Left forelimb (tissue), 1 donor: Measurements from ENCODE around the gene SPECC1.
A peak's percentile ranks its signal among the peaks of the same experiment; 100 is the strongest.
"Not testable (repeated sequence)": the region's sequence is repeated elsewhere in the genome, so short reads cannot be mapped to it uniquely, and the experiment has no call there.

Source experiments
- DNase-seq: peaks from one replicate; pipeline ENCODE4 v3.0.0-alpha.2; 2018; ENCODE audit warnings: low spot score

Gene SPECC1

DNA sequence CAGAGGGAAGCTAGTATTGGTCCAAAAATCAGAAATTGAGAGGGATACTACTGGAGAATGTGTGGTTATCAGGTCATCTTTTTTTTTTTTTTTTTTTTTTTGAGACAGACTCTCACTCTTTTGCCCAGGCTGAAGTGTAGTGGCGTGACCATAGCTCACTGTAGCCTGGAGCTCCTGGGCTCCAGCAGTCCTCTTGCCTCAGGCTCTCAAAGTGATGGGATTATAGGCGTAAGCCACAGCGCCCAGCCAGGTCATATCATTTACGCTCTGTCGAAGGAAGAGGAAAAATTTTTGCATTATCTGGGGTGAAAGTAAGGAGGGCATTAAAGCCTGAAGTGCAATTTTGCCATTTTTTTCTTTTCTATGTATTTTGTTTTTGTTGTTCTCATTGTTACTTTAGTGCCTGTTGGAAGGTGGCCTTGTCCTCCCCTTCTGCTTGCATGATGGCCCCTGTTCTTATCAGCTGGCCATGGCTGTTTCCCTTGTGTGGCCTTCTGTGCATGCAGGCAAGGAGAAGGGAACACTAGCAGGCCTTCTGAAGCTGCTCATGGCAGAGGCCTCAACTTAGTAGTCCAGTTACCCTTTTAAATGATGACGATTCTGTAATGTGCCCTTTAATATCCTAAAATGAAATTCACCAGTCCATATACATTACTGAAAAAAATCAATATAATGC lies 118.3 kb downstream of the SPECC1 start:
- DNase-seq = no peak

DNA sequence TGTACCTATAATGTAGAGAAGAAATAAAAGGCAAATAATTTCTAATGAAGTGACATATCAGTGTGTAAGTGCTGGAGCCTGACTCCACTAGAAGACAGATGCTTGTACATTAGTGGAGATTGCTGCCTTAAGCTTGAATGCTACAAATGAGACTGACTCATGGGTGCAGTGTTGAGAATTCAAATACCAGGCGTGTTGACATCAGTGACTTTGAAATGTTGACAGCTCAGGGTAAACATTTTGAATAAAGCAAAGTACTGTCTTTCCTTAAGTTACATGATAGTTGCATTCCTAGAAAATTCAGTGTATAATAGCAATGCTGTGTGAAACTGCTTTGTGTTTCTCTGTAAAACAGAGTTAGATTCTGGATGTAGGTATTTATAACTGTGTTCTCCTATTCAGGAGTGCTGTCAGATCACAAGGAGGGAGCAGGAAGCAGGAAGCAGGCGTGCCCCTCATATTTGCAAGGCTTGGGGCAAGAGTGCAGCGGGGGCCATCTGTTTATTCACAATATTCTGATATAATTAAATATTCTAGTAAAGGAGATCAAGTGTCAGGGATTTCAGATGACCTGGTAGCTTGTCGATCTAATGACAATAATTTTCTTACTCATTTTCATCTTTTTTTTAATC lies 119.0 kb downstream of the SPECC1 start:
- DNase-seq = no peak

DNA sequence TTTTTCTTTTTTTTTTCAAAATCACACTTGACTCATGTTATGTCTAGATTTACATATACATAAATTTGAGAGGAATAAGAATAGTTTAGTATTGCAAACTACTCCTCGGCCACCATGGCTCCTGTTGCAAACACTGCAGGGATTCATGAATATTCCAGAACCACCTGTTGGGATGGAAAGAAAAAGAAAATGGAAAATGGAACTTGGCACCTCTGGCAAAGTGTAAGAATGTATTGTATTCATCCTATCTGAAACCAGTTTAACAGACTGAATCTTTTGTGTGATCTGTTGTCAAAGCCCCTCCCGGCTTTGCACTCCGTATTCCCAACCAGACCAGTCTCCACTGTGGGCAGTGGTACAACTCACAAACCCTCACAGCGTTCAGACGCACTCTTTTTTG lies 124.4 kb downstream of the SPECC1 start:
- DNase-seq = no peak

DNA sequence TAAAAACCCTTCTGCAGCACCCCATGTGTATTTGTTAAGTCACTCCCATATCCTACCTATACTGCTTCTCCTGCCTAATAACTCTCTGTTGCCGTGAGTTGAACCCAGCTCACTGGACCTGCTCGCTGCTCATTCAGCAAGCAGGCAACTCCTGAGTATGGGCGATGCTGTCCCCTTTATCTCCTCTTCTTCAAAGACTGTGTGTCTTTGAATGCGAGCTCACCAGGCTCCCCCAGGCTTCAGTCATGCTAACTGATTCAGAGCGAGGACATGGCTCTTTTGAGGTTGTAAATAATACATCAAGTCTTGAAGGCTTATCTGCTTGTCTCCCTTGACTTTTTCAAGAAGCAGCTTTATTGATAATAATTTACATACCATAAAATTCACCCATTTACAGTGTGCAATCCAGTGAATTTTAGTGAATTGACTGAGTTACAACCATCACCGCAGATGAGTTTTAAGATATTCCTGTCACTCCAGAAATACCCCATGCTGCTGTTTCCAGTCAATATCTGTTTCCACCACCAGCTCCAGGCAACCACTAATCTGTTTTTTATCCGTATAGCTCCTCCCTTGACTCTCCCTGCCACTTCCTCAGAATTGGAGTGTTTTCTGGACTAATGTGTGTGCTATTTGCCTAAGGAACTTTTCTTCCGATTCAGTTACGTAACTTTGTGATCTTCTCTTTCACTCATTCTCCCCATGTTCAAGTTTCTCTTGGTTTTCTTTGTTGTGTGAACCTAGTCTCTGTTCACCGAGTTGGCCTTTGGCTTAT lies 132.2 kb downstream of the SPECC1 start:
- no peak for DNase-seq

DNA sequence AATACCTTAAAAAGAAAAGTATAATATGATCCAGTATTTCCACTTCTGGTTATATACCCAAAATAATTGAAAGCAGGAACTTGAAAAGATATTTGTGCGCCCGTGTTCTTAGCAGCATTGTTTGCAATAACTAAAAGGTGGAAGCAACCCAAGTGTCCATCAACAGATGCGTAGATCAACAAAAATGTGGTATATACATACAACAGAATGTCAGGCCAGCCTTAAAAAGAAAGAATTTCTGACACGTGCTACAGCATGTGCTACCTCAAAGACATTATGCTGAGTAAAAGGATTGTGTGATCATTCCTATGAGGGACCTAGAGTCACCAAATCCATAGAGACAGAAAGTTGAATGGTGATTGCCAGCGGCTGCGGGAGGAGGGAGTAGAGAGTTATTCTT lies 133.1 kb downstream of the SPECC1 start:
- DNase-seq = no peak

DNA sequence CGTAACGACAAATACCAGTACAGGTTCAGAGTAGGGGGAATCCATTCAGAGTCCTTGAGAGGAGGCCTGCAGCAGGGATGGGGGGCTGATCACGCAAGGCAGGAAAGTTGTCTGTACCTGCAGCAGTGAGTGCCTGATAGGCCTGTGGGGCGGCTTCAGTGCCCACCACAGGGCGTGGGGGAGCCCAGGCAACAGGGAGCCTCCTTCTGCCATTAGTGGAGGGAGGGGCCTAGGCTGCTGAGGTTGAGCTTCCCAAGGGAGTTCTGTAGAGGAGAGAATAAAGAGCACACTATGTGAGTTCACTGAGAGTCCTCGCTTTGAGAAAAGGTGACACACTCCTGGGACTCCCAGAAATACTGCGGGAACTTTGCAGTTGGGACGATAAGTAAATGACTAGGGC lies 134.6 kb downstream of the SPECC1 start:
- no peak for DNase-seq

DNA sequence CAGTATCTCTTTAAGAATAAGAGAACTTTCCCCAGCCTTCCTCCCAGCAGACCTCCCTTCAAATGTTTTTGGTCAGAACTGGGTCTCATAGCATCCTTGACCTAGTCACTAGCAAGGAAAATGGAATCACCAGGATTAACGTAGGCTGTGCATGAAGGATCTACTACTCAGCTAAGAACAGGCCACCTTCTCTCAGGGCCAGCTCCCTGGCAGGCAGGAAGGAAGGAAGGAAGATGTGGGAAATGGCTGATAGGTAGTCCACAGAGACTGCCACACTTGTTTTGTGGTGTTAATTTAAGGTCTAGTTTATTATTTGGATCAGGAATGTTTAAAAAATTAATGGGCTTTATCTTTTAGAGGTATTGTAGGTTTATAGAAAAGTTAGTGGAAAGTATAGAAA lies 136.4 kb downstream of the SPECC1 start:
- no peak for DNase-seq

DNA sequence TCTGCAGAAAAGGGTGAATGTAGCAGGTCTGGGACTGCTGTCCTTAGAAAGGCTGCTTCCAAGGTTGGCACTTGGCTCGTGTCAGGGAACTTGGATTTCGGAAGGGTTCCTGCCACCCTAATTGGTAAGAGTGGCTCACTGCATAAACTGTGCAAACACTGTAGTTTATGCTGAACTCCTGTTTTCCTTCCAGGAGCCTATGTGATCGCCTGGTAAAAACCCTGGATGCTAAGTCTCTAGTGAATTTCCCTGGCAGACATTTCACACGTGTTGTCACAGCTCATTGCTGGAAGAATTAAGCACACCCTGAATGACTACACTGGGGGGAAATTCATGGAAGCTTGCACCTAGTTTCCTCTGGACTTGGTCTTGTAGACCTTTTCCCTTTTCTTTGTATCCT lies 140.1 kb downstream of the SPECC1 start:
- DNase-seq = no peak

DNA sequence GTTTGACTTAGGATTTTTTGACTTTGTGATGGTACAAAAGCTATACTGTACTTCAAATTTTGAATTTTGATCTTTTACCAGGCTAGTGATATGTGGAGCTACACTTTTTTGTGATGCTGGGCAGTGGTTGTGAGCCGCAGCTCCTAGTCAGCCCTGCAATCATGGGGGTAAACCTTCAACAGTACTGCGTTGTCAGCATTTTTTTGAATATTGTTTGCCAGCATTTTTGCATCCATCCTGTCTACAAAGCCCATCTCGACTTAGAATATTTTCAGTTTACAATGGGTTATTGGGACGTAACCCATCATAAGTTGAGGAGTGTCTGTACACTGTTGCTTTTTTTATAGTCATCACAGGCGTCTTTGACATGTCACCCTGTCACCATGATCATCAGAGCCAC lies 142.0 kb downstream of the SPECC1 start:
- no peak for DNase-seq

DNA sequence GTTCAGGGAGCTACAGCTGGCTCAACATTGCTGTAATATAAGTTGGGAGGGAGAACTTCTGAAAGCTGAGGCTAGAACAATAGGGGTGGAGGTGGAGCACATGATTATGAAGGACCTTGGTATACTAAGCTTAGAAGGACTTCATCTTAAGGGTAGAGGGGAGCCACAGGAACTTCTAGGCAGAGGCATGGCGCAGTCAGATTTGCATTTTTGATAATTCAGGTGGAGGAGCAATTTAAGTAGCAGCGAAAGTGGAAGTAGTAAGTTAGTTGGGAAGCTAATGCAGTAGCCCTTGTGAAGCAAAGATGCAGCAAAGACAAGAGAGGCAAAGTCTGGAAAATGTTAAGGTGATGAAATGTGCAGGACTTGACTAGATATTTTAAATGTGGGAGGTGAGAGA lies 144.1 kb downstream of the SPECC1 start:
- DNase-seq = no peak

DNA sequence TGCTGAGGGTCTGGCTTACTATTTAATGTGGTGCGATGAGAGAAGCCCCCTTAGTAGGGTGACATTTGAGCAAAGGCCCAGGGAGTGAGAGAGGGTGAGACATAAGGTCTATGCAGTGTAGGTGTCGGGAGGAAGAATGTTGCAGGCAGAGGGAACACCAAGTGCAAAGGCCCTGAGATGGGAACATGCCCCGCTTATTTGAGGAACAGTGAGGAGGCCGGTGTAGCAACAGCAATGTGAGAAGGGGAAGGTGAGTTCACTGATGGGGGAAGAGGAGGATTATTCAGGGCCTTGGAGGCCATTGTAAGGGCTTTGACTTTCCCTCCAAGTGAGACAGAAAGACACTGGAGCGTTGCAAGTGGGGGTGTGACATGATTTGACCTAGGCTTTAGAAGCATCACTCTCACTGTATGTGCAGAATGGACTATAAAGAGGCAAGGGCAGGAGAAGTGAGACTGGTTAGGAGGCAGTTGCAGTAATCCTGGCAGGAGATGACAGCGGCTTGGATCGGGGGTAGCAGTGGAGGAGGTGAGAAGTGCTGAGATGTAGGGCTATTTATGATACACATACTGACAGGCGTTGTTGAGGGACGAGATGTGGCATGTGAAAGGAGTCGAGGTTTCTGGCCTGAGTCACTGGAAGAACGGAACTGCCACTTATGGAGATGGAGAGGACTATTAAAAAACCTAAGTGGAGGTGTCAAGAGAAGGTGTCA lies 145.3 kb downstream of the SPECC1 start:
- DNase-seq = no peak

DNA sequence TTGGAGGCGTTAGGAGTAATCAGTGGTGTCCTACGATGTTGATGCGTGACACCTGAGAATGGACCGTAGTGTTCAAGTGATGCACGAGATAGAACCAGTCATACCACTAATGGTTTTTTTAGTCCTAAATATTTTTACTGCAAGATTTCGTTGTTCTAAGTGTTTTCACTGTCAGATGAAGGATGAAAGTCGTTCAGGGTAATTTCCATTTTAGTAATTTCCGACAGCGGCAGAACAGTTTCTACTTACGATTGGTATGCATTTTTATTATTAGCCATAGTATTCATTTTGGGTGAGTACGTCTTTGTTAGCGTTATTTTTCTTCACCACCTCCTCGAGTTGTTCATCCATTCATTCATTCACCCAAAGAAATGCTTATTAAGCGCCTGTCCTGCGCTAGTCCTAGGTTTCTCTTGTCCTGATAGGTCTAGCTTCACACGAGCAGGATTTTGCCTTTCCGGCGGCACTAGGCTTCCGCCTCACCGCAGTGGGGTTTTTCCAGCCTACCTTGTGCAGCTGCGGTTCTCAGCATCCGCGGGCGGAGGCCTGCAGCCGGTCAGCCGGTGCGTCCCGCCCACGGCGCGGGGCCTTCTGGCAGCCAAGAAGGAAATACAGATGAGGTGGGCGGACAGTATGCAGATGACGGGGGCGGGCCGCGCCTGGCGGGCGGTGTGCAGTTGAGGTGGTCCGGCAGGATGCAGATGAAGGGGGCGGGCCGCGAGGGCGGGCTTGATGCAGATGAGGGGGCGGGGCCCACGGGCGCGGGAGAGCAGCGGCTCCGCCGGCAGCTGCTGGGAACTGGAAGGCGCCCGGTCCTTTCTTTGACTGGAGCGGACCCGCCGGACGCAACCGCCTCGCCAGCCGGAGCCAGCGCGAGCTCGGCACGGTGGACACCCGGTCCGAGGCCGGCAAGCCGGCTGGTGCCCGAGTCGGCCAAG lies 146.4 kb downstream of the SPECC1 start:
- peak; percentile 97 for DNase-seq

DNA sequence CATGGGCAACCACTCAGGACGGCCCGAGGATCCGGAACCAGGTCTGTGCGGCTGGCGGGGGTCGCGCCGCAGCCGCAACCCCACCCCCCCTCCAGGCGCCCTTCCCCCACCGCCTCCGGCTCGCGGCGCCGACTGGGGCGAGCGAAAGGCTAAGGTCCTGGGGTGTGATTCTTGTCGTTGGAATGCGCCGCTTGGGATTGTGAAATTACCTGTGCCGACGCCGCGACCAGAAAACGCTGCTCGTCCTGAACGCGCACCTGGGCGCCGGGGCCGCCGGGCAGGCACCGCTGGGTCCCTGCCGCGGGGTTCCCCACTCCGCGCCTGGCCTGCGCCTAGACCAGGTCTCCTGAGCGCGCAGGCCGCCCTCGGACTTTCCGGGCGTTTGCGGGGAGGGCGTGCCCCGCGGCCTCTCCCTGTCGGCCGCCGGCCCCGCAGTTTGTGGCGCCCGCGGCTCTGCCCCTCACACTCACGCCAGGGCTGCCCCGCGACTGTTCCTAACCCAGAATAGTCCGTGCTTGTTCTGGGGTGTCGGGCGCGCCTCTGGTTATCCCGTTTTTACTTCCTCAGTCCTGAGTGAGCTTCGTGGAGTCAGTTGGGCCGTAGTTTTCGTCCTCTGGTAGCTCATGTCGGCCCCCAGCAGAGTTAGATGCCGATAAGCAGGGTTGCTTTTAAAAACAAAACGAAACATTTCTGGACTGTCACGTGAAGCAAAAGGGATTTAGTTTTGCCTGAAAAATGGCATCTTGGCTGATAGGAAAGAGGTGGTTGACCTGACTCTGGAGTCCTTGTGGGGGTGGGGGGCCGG lies 147.2 kb downstream of the SPECC1 start:
- DNase-seq = no peak

DNA sequence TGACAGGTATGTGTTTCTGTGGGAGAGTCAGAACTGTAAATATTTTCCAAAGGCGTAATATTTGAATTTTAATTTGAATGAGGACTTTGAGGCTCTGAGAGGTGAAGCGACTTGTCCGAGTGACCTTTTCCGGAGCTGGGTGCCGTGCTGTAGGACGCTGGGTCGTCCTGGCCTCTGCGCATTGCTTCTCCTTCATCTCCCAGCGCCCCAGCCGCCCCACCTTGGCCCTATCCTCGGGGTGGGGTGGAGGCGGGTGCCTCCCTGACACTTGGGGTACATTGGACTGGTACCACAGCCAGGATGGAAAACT lies 147.8 kb downstream of the SPECC1 start:
- no peak for DNase-seq

DNA sequence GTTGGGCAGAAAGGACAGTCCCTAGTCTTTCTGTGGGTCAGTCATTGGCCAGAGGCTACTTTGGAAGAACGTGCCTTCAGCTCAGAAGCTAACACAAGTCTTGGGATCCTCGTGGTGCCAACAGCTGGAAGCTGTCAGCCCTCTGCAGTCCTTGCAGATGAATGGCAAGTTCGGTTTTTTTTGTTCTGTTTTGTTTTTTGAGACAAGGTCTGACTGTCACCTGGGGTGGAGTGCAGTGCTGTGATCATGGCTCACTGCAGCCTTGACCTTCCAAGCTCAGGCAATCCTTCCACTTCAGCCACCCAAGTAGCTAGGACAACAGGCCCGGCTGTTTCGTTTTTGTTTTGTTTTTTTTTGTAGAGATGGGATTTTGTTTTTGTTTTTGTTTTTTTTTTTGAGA lies 149.4 kb downstream of the SPECC1 start:
- no peak for DNase-seq

DNA sequence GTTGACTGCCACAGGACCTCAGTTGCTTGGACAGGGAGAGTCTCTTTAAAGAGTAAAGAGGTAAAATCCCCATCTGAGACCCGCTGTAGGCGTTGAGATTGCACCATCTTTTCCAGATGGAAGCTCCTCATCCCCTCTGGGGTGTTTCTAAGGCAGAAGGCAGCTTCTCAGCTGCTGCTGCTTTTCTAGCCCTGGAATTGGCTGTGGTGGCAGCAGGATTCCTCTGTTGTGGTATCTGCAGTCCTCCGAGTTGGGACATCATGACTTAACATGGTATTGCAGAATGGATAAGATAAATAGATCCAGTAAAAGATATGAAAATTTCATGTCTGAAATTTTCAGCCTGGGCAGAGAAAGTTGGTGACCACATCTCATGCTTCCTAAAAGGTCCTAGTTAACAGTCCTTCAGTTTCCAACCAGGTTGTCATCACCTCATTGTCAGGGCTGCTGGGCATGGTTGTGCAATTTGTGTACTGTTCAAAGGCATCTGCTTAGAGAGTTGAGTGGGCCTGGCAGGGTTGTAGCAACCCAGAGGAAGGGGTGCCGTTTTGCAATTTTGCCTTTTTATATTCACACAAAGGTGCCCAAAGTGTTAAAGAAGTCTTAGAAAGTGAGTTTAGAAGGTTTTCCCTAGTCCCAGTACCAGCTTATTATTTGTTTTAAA lies 150.4 kb downstream of the SPECC1 start:
- no peak for DNase-seq

DNA sequence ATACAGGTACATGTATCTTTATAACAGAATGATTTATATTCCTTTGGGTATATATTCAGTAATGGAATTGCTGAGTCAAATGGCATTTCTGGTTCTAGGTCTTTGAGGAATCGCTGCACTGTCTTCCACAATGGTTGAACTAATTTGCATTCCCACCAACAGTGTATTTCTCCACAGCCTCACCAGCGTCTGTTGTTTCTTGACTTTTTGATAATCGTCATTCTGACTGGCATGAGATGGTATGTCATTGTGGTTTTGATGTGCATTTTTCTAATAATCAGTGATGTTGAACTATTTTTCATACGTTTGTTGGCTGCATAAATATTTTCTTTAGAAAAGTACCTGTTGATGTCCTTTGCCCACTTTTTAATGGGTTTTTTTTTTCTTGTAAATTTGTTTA lies 156.4 kb downstream of the SPECC1 start:
- DNase-seq = not testable (repeated sequence)

DNA sequence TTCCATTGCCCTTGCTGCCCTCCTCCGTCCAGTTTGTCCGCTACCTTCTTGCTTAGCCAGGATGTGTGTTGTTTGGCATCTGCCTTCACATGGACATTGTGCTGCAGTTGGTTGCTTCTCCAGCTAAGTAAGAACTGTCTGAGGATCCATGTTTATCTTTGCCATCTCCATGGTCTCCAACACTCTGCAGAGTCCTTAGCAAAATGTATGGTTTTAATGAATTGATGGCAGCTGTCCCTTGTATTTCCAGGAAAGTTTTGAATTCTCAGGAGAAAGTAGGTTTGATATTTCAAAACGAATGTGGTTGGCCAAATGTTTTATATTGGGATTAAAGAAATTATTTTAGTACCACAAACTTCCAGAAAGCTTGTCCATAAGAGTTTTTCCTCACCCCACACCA lies 160.9 kb downstream of the SPECC1 start:
- no peak for DNase-seq

DNA sequence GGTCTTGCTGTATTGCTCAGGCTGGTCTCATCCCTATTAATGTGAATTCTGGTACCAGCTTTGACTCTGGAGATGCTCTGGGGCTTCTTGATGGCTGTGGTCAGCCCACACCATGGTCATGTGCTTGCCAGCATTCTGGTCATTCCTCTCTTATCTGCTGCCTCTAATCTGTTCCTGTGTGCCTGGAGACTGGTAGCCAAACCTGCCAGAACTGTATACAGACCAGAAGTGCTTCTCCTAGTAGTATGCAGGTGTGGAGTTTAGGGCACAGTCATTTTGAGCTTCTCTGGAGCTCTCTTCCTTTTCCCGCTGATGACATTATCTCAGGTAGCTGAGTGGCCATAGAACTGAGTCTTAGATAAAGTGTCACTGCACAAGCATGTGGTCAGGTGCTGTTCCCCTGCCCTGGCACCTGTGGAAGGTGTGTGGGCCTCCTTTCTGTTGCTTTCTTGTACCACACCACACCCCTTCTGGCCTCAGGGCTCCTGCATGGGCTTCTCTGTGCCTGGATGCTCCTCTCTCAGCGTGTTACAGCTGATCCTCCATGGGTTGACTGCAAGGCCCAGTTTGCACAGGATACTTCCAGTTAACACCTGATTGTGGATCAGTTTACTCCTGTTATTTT lies 162.7 kb downstream of the SPECC1 start:
- DNase-seq = no peak

DNA sequence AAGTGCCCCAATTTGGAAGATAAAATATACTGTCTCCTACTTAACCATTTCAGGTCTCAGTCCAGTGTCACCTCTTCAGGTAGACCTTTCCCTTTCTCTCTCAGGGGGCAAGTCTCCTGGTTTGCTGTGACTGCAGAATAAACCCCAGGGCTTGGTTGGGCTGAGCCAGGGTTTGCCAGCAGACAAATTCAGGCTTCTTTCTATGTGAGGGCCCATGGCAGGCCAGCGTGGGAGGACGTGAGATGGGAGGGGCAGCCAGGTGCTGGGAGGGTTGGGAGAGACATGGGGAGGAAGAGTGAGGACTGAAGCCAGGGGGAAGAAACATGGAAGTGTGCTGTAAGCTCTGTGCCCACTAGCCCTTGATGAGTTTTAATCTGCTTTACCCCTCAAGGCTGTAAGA lies 163.2 kb downstream of the SPECC1 start:
- DNase-seq = no peak
